Loucy (cell line): ENCODE data around the gene FMNL1.

ENCODE experiments used
- EZH2phosphoT487 ChIP-seq: fragments of 200-600 bp; IDR thresholded peaks from 2 replicates; pipeline ENCODE4 v1.6.1; 2018; ENCODE audit warnings: antibody characterized with exemption, mild to moderate bottlenecking, moderate library complexity, borderline replicate concordance
- TF ChIP-seq, protein P1 (sequence below): fragments of 200-600 bp; sonication (generic); conservative IDR thresholded peaks from 2 replicates; pipeline ENCODE4 v1.5.1; 2014; ENCODE audit warnings: mild to moderate bottlenecking, antibody characterized with exemption, low read length

- TF ChIP-seq, protein P1, sequence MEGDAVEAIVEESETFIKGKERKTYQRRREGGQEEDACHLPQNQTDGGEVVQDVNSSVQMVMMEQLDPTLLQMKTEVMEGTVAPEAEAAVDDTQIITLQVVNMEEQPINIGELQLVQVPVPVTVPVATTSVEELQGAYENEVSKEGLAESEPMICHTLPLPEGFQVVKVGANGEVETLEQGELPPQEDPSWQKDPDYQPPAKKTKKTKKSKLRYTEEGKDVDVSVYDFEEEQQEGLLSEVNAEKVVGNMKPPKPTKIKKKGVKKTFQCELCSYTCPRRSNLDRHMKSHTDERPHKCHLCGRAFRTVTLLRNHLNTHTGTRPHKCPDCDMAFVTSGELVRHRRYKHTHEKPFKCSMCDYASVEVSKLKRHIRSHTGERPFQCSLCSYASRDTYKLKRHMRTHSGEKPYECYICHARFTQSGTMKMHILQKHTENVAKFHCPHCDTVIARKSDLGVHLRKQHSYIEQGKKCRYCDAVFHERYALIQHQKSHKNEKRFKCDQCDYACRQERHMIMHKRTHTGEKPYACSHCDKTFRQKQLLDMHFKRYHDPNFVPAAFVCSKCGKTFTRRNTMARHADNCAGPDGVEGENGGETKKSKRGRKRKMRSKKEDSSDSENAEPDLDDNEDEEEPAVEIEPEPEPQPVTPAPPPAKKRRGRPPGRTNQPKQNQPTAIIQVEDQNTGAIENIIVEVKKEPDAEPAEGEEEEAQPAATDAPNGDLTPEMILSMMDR: no peak
- no peak for TF ChIP-seq EZH2phosphoT487
Observed at GRCh38 chr17:45266372-45266926, 44.8 kb downstream of the FMNL1 start.
